Activated gamma-delta T cell treated with anti-CD3 and anti-CD28 coated beads, Interleukin-2, amount 50 U/mL, for 16 hours (primary cell): Measurements from ENCODE around the gene ANGPTL2.
"Not testable (repeated sequence)": the region's sequence is repeated elsewhere in the genome, so short reads cannot be mapped to it uniquely, and the experiment has no call there.

Experiments
- DNase-seq: peaks from one replicate; pipeline ENCODE4 v3.0.0-alpha.2; 2020; ENCODE audit warnings: low read depth

The ANGPTL2 gene

GRCh38 chr9:127154390-127155191 lies 32.2 kb upstream of the ANGPTL2 start:
- DNase-seq = no peak

- no peak for DNase-seq
These were observed 31.6 kb upstream of the ANGPTL2 start for GRCh38 chr9:127154003-127154389.

- no peak for DNase-seq
These were observed 31.1 kb upstream of the ANGPTL2 start for GRCh38 chr9:127153501-127153900.

GRCh38 chr9:127149463-127150390 lies 27.3 kb upstream of the ANGPTL2 start:
- DNase-seq = no peak

GRCh38 chr9:127149010-127149409 lies 26.6 kb upstream of the ANGPTL2 start:
- no peak for DNase-seq

- DNase-seq = no peak
These were observed 25.6 kb upstream of the ANGPTL2 start for GRCh38 chr9:127148014-127148413.

GRCh38 chr9:127147251-127147650 lies 24.8 kb upstream of the ANGPTL2 start:
- no peak for DNase-seq

- not testable (repeated sequence) for DNase-seq
These were observed 24.4 kb upstream of the ANGPTL2 start for GRCh38 chr9:127146841-127147240.

- DNase-seq = no peak
These were observed 22.4 kb upstream of the ANGPTL2 start for GRCh38 chr9:127144670-127145445.

- no peak for DNase-seq
These were observed 21.6 kb upstream of the ANGPTL2 start for GRCh38 chr9:127143920-127144465.

- DNase-seq = no peak
These were observed 20.6 kb upstream of the ANGPTL2 start for GRCh38 chr9:127142931-127143464.

- DNase-seq = no peak
These were observed 19.9 kb upstream of the ANGPTL2 start for GRCh38 chr9:127142291-127142690.

- DNase-seq = no peak
These were observed 18.6 kb upstream of the ANGPTL2 start for GRCh38 chr9:127140842-127141675.

- DNase-seq = no peak
These were observed 17.7 kb upstream of the ANGPTL2 start for GRCh38 chr9:127140181-127140580.

GRCh38 chr9:127139775-127140174 lies 17.3 kb upstream of the ANGPTL2 start:
- DNase-seq = no peak

- DNase-seq = no peak
These were observed 16.8 kb upstream of the ANGPTL2 start for GRCh38 chr9:127139071-127139731.

GRCh38 chr9:127138444-127138843 lies 16.0 kb upstream of the ANGPTL2 start:
- DNase-seq = no peak

- no peak for DNase-seq
These were observed 15.4 kb upstream of the ANGPTL2 start for GRCh38 chr9:127137640-127138360.

- no peak for DNase-seq
These were observed 14.6 kb upstream of the ANGPTL2 start for GRCh38 chr9:127136880-127137639.
